ENCODE results near the gene BARX2.
"Not testable (repeated sequence)": the region's sequence is repeated elsewhere in the genome, so short reads cannot be mapped to it uniquely, and the experiment has no call there.

The BARX2 gene

GRCh38 chr11:129375751-129376657 is at the start of gene BARX2:
BARX2 (plus strand) TSS chr11:129375848; CDS start chr11:129376036, 188 bp downstream.
- DNase-seq (ENCODE audit: low read depth, low spot score), result no peak

- DNase-seq (ENCODE audit: low read depth, low spot score), result no peak
Observed at GRCh38 chr11:129326921-129327320, 48.7 kb upstream of the BARX2 start.

GRCh38 chr11:129327708-129328107 is 47.9 kb upstream of the BARX2 start:
- DNase-seq (ENCODE audit: low read depth, low spot score), result not testable (repeated sequence)

- DNase-seq (ENCODE audit: low read depth, low spot score), result no peak
Observed at GRCh38 chr11:129328756-129329155, 46.9 kb upstream of the BARX2 start.

GRCh38 chr11:129331217-129331616 is 44.4 kb upstream of the BARX2 start:
- no peak for DNase-seq (ENCODE audit: low read depth, low spot score)

- DNase-seq (ENCODE audit: low read depth, low spot score), result peak; percentile 56
Observed at GRCh38 chr11:129331871-129332274, 43.8 kb upstream of the BARX2 start.

- no peak for DNase-seq (ENCODE audit: low read depth, low spot score)
Observed at GRCh38 chr11:129333873-129334272, 41.8 kb upstream of the BARX2 start.

GRCh38 chr11:129344301-129344940 is 31.2 kb upstream of the BARX2 start:
- DNase-seq (ENCODE audit: low read depth, low spot score), result not testable (repeated sequence)

- no peak for DNase-seq (ENCODE audit: low read depth, low spot score)
Observed at GRCh38 chr11:129346916-129347315, 28.7 kb upstream of the BARX2 start.

- no peak for DNase-seq (ENCODE audit: low read depth, low spot score)
Observed at GRCh38 chr11:129348813-129349212, 26.8 kb upstream of the BARX2 start.

- no peak for DNase-seq (ENCODE audit: low read depth, low spot score)
Observed at GRCh38 chr11:129352676-129353075, 23.0 kb upstream of the BARX2 start.

- no peak for DNase-seq (ENCODE audit: low read depth, low spot score)
Observed at GRCh38 chr11:129354691-129355090, 21.0 kb upstream of the BARX2 start.

- DNase-seq (ENCODE audit: low read depth, low spot score), result no peak
Observed at GRCh38 chr11:129359748-129360147, 15.9 kb upstream of the BARX2 start.

- DNase-seq (ENCODE audit: low read depth, low spot score), result peak; percentile 75
Observed at GRCh38 chr11:129364143-129364654, 11.4 kb upstream of the BARX2 start.

- DNase-seq (ENCODE audit: low read depth, low spot score), result no peak
Observed at GRCh38 chr11:129365816-129366215, 9.8 kb upstream of the BARX2 start.

GRCh38 chr11:129366737-129367597 is 8.7 kb upstream of the BARX2 start:
- DNase-seq (ENCODE audit: low read depth, low spot score), result no peak

GRCh38 chr11:129368889-129369672 is 6.6 kb upstream of the BARX2 start:
- DNase-seq (ENCODE audit: low read depth, low spot score), result no peak

GRCh38 chr11:129370715-129371114 is 4.9 kb upstream of the BARX2 start:
- no peak for DNase-seq (ENCODE audit: low read depth, low spot score)

GRCh38 chr11:129372609-129373488 is 2.8 kb upstream of the BARX2 start:
- no peak for DNase-seq (ENCODE audit: low read depth, low spot score)

- DNase-seq (ENCODE audit: low read depth, low spot score), result no peak
Observed at GRCh38 chr11:129373489-129373953, 2.1 kb upstream of the BARX2 start.

Data from iPS DF 19.7 (cell line).